ENCODE measurements around the gene CCT8L2.
A peak's percentile ranks its signal among the peaks of the same experiment; 100 is the strongest.
"Not testable (repeated sequence)": the region's sequence is repeated elsewhere in the genome, so short reads cannot be mapped to it uniquely, and the experiment has no call there.

The CCT8L2 gene

GRCh38 chr22:16559056-16559955 is 33.3 kb downstream of the CCT8L2 start:
- FAIRE-seq (peak; percentile 99), DNase-seq (ENCODE audit: low spot score) (no peak)

GRCh38 chr22:16558376-16558945 is 34.1 kb downstream of the CCT8L2 start:
- not testable (repeated sequence) for FAIRE-seq; DNase-seq (ENCODE audit: low spot score)

DNA sequence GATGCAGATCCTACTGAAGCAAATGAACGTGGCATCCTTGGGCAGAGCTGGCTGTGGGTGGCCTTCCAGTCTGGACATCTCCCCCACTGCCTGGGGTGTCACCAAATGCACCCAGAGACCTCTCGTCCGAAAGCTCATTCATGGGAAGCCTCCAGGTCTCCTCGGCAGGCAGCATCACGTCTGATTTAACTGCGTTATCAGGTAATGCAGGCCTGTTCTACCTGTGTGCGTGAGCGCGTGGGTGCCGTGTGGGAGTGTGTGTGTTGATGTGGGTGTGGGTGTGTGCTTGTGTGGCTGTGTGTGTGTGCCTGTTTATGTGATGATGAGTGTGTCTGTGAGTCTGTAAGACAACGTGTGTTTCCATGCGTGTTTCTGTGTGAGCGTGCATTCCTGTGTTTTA is 35.1 kb downstream of the CCT8L2 start:
- not testable (repeated sequence) for DNase-seq (ENCODE audit: low spot score); FAIRE-seq

GRCh38 chr22:16555077-16555994 is 37.3 kb downstream of the CCT8L2 start:
- FAIRE-seq; DNase-seq (ENCODE audit: low spot score): not testable (repeated sequence)

- FAIRE-seq; DNase-seq (ENCODE audit: low spot score): not testable (repeated sequence)
Measured at GRCh38 chr22:16543310-16543709, 49.3 kb downstream of the CCT8L2 start.
